HL-60 (cell line): Measurements from ENCODE around the gene HMCES.

ENCODE experiments used
- CTCF ChIP-seq: IDR thresholded peaks from one replicate; pipeline ENCODE4 v1.5.1; 2011; ENCODE audit warnings: low read length, control low read depth, inconsistent platforms; ENCODE audit not compliant: insufficient read depth
- REST ChIP-seq: IDR thresholded peaks from 2 replicates; pipeline ENCODE4 v1.6.1; 2012; ENCODE audit warnings: low read depth; ENCODE audit not compliant: insufficient replicate concordance

GRCh38 chr3:129240436-129240835 lies 38.2 kb upstream of the HMCES start:
- no peak for TF ChIP-seq CTCF
- TF ChIP-seq REST = no peak
